ENCODE results near the gene CKB.

Gene CKB

DNA sequence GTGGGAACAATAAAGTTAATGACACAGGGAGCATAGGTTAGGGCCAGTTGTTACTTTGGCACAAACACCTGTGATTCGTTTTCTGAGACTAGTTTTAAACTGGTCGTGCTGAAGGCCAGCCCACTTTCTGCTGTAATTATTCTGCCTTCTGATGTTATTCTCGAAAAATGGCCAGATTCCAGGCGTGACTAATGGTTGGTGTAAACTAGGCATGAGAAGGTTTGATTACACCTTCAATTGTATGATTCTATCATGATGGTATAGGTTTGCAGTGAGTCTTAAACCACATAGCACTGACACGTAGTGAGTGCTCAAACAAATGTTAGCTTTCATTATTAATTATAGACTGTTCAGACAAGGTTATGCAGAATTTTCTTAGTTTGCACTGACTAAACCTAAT lies 39.0 kb downstream of the CKB start:
- DNase-seq, result no peak

DNA sequence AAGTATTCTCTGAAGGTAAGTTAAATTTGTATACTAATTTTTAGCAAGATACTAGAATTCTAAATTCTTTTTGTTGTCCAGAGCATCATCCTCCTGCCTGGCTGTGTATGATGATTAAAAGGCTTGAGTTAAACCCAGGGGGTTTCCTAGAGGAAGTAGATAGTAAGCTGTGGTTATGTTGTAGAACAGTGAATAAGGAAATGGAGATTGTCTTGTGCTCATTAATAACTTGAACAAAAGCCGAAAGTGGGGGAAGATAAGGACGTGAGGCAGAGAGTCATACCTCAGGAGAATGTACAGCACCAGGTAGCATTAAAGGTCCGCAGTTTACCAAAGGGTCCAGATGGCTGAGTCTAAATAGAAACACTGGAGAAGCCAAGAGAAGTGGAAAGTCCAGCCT lies 42.0 kb downstream of the CKB start:
- DNase-seq, result peak in 1 of 5 donors; percentile 11

DNA sequence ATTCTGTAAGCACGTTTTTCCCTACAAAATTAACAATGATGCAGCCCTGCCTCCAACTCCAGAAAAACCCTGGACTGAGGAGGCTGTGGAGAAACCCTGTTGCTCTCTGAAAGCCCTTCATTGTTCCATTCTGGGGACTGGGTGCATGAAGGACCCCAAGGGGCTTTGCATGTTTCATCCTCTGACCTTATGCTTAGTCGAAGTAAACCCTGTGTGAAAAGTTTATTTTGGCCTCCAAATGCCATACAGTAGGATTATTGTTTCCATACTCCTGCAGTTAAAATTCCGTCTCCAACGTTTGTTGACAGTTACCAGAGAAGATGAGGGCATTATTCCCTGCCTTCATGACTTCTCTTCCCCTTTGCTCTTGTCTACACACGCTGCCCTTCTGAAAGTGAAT lies 46.0 kb downstream of the CKB start:
- DNase-seq, result no peak

DNA sequence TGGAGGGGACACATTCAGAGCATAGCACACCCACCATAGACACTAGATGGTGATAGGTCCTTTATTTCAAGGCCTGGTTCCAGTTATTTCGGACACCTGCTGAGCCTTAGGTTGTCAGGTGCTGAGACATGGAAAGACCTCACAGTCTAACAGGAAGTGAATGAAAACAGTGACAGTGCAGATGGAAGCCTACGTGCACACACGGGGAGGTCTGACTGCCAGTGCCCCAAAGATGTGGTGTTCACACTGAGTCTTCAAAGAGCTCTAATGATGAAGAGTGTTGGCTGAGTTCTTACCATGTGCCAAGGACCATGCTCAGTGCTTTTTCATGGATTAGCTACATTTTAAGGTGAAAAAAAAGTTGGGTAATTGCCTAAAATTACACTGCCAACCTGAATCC lies 46.6 kb downstream of the CKB start:
- DNase-seq, result no peak

DNA sequence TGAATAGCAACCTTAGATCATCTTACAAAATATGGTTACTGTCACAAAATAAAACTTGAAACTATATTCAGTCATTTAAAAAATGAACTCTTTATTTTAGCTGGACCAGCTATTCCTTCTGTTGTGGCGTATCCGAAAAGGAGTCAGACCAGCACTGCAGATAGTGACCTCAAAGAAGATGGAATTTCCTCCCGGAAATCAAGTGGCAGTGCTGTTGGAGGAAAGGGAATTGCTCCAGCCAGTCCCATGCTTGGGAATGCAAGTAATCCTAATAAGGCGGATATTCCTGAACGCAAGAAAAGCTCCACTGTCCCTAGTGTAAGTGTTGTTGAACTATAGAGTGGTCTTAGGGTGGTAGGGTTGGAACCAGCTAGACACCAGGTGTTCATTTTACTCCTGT lies 47.7 kb downstream of the CKB start:
- DNase-seq, result no peak

DNA sequence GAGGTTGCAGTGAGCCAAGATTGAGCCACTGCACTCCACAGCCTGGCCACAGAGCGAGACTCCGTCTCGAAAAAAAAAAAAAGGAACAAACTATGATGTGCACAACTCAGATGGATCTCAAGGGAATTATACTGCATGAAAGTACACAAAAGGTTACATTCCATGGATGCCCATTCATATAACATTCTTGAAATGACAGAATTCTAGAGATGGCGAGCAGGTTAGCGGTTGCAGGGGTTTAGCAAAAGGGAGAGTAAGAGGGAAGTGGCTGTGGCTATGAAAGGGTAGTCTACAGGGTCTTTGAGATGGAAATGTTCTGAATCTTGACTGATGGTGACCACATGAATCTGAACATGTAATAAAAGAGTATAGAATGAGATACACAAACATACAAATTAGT lies 49.7 kb downstream of the CKB start:
- no peak for DNase-seq
